ENCODE measurements around the gene TP53INP2. TPM values are rescaled to one million over a fixed set of nuclear protein-coding genes. Genes with fewer than 3 reads are reported as not detected.
"Not testable (repeated sequence)": the region's sequence is repeated elsewhere in the genome, so short reads cannot be mapped to it uniquely, and the experiment has no call there.

The TP53INP2 gene, protein sequence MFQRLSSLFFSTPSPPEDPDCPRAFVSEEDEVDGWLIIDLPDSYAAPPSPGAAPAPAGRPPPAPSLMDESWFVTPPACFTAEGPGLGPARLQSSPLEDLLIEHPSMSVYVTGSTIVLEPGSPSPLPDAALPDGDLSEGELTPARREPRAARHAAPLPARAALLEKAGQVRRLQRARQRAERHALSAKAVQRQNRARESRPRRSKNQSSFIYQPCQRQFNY
- 3.3 and 3.8 TPM in 2 replicates for total RNA-seq (2014; rRNA removed; shearing (Covaris generic))
- polyA plus RNA-seq (2016; fragmentation: Nextera tagmentation; extraction: Ambion mirVana), result 2.4 and 2.7 TPM in 2 replicates
- long read RNA-seq, result 0 reads

- Histone ChIP-seq H3K4me2 (peak within 1 kb of the TSS; percentile 92), H3K4me3 (peak within 1 kb of the TSS; percentile 97), H2AFZ (peak within 1 kb of the TSS; percentile 99), H3F3A (replicated peaks; ENCODE audit: low read depth) (peaks cover 20% of the 10 kb centered on the region; the same call in 1 of the 2 replicates), H3K36me3 (ENCODE audit: insufficient read depth) (no peaks in the 10 kb centered on the region), H4K20me1 (replicated peaks; ENCODE audit: insufficient read depth) (0 out of 2 replicates have a peak, but pooled peaks cover 4% of the 10 kb centered on the region), H3K79me2 (replicated peaks; ENCODE audit: insufficient read depth) (no peaks in the 10 kb centered on the region), H3K27ac (ENCODE audit: low read depth) (peak within 1 kb of the TSS; percentile 79), H3K9me2 (ENCODE audit: insufficient read depth) (no peaks in the 10 kb centered on the region), H3K27me3 (ENCODE audit: insufficient read depth) (peaks cover 23% of the 10 kb centered on the region), H3K4me1 (ENCODE audit: insufficient read depth) (peaks cover 12% of the 10 kb centered on the region; the same call in 1 of the 2 replicates)
- Mint-ChIP-seq H3K27me3 (ENCODE audit: insufficient read depth, low read depth, poor library complexity) (peaks cover 44% of the 10 kb centered on the region), H3K36me3 (ENCODE audit: low read depth) (no peaks in the 10 kb centered on the region), H3K4me3 (peak within 1 kb of the TSS; percentile 90), H3K9me3 (no peaks in the 10 kb centered on the region), H3K4me1 (peaks cover 15% of the 10 kb centered on the region), H3K27ac (peak within 1 kb of the TSS; percentile 96)
- DNase-seq (ENCODE audit: low spot score) (peak; percentile 96), ATAC-seq (peak; percentile 40)
- TF ChIP-seq CREB1 (CRISPR knock-in tag; IDR thresholded peaks at IDR 0.05; ENCODE audit: low read depth), result peak; percentile 97
- peak; percentile 24; the same call in 1 of the 2 replicates for TF ChIP-seq POLR2AphosphoS5 (IDR thresholded peaks at IDR 0.05; ENCODE audit: low read depth)
- no peak for TF ChIP-seq NANOG (IDR thresholded peaks at IDR 0.05; ENCODE audit: borderline replicate concordance)
- no peak for TF ChIP-seq JUNB (IDR thresholded peaks at IDR 0.05; ENCODE audit: unreplicated experiment)
Measured at GRCh38 chr20:34704177-34705007, at the start of gene TP53INP2. TSS of gene TP53INP2 (plus strand) at chr20:34704344. CDS start at chr20:34708740, 4,396 bp downstream.

DNA sequence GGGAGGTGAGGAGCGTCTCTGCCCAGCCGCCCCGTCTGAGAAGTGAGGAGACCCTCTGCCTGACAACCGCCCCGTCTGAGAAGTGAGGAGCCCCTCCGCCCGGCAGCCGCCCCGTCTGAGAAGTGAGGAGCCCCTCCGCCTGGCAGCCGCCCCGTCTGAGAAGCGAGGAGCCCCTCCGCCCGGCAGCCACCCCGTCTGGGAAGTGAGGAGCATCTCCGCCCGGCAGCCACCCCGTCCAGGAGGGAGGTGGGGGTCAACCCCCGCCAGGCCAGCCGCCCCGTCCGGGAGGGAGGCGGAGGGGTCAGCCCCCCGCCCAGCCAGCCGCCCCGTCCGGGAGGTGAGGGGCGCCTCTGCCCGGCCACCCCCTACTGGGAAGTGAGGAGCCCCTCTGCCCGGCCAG, 45.5 kb upstream of the TP53INP2 start:
- H3K4me3 Mint-ChIP-seq; H3K4me1 Mint-ChIP-seq; ATAC-seq; H3K27ac ChIP-seq (ENCODE audit: low read depth); H3F3A ChIP-seq (replicated peaks; ENCODE audit: low read depth); H3K27me3 Mint-ChIP-seq (ENCODE audit: insufficient read depth, low read depth, poor library complexity); DNase-seq (ENCODE audit: low spot score); H3K9me3 Mint-ChIP-seq; H2AFZ ChIP-seq; H4K20me1 ChIP-seq (replicated peaks; ENCODE audit: insufficient read depth); H3K4me3 ChIP-seq; H3K9me2 ChIP-seq (ENCODE audit: insufficient read depth); H3K27ac Mint-ChIP-seq; H3K36me3 ChIP-seq (ENCODE audit: insufficient read depth); H3K79me2 ChIP-seq (replicated peaks; ENCODE audit: insufficient read depth); H3K27me3 ChIP-seq (ENCODE audit: insufficient read depth); H3K4me2 ChIP-seq; H3K4me1 ChIP-seq (ENCODE audit: insufficient read depth): not testable (repeated sequence)
- H3K36me3 Mint-ChIP-seq (ENCODE audit: low read depth), result peaks cover 19% of the 10 kb centered on the region

GRCh38 chr20:34661811-34662210, 42.3 kb upstream of the TP53INP2 start:
- peaks cover 14% of the 10 kb centered on the region for H3K79me2 ChIP-seq (replicated peaks; ENCODE audit: insufficient read depth)
- not testable (repeated sequence) for ATAC-seq, H3K4me3 Mint-ChIP-seq

More at GRCh38 chr20:34661811-34662210, 42.3 kb upstream of the TP53INP2 start:
- not testable (repeated sequence) for H3K4me1 Mint-ChIP-seq; H3K4me2 ChIP-seq; H3K4me1 ChIP-seq (ENCODE audit: insufficient read depth); H3F3A ChIP-seq (replicated peaks; ENCODE audit: low read depth); H4K20me1 ChIP-seq (replicated peaks; ENCODE audit: insufficient read depth); H3K9me2 ChIP-seq (ENCODE audit: insufficient read depth); H3K36me3 ChIP-seq (ENCODE audit: insufficient read depth); H3K27me3 Mint-ChIP-seq (ENCODE audit: insufficient read depth, low read depth, poor library complexity); H2AFZ ChIP-seq; H3K4me3 ChIP-seq; H3K27ac ChIP-seq (ENCODE audit: low read depth); H3K9me3 Mint-ChIP-seq; H3K27ac Mint-ChIP-seq; H3K27me3 ChIP-seq (ENCODE audit: insufficient read depth); DNase-seq (ENCODE audit: low spot score)
- H3K36me3 Mint-ChIP-seq (ENCODE audit: low read depth), result peaks cover 14% of the 10 kb centered on the region
